HepG2 (cell line): ENCODE measurements around the gene OPRL1. TPM values are rescaled to one million over a fixed set of nuclear protein-coding genes. Genes with fewer than 3 reads are reported as not detected.

ENCODE experiments used
- ATAC-seq: fragments of 200-7000 bp; cut with Tn5 transposase; 3 replicates; pipeline ENCODE4 v1.9.1; 2020; ENCODE audit warnings: mild to moderate bottlenecking, moderate library complexity
- BruUV-seq: library from RNA; stranded (reverse); fragments of 400-500 nt; replicated peaks from 2 replicates; lab custom pipeline; 2021; lab: Mats Ljungman, UMichigan
- CTCF ChIA-PET: fragments of 300-600 bp; formaldehyde crosslinking; extraction: SDS; loops from one replicate; lab custom pipeline; 2021; ENCODE audit warnings: low total read pairs, inconsistent platforms, low intra/inter-chr PET ratio; lab: Yijun Ruan, JAX
- POLR2A ChIA-PET: fragments of 350-600 bp; sonication (Branson Sonifier 250); formaldehyde crosslinking; loops from one replicate; lab custom pipeline; 2020; ENCODE audit warnings: antibody characterized with exemption, inconsistent platforms; lab: Yijun Ruan, JAX
- DNase-seq: peaks from one replicate; pipeline ENCODE4 v3.0.0-alpha.2; 2015; ENCODE audit warnings: low spot score
- FAIRE-seq: peaks from 3 replicates; lab custom pipeline; 2011; peaks lifted over from hg19 to GRCh38; lab: Jason Lieb, UNC
- H2AFZ ChIP-seq: one replicate; pipeline ENCODE4 v1.6.1; 2011; ENCODE audit warnings: low read length, inconsistent platforms
- H3K27ac ChIP-seq: fragments of 300-600 bp; 3 replicates; pipeline ENCODE4 v1.8.0; 2011; ENCODE audit warnings: mixed run types, mild to moderate bottlenecking, mixed read lengths, low read length, inconsistent platforms; ENCODE audit not compliant: insufficient read depth; ENCODE audit errors: extremely low read length
- H3K27me3 ChIP-seq, 2 experiments: fragments of 200-600 bp in 1 of 2; 2 replicates in 1 of 2; 3 replicates in 1 of 2; pipeline versions ENCODE4 v1.6.0 to v1.8.0; 2011; ENCODE audit warnings: low read length in 2 of 2, mild to moderate bottlenecking in 2 of 2, moderate library complexity in 2 of 2, inconsistent platforms in 1 of 2; ENCODE audit not compliant: insufficient read depth in 2 of 2, control insufficient read depth in 1 of 2
- H3K36me3 ChIP-seq, 2 experiments: fragments of 200-600 bp in 1 of 2; replicated peaks in 1 of 2; 2 replicates in 1 of 2; 3 replicates in 1 of 2; pipeline versions ENCODE4 v1.5.1 to v1.8.0; 2011; ENCODE audit warnings: low read length in 2 of 2, inconsistent platforms in 1 of 2; ENCODE audit not compliant: insufficient read depth in 2 of 2, control insufficient read depth in 1 of 2
- H3K4me1 ChIP-seq: 2 replicates; pipeline ENCODE4 v1.5.1; 2012; ENCODE audit warnings: low read length, inconsistent platforms; ENCODE audit not compliant: insufficient read depth
- H3K4me2 ChIP-seq: 2 replicates; pipeline ENCODE4 v1.6.0; 2011; ENCODE audit warnings: low read depth, low read length, inconsistent platforms
- H3K4me3 ChIP-seq, 3 experiments: fragments of 200-600 bp in 1 of 3; sonication (generic), shearing (Covaris generic) in 1 of 3; replicated peaks in 1 of 3; 2 replicates each; pipeline ENCODE4 v1.5.1; 2011 to 2016; ENCODE audit warnings: low read length in 3 of 3, inconsistent platforms in 2 of 3, low read depth in 2 of 3, mild to moderate bottlenecking in 2 of 3, control low read depth in 1 of 3, mixed read lengths in 1 of 3; ENCODE audit not compliant: insufficient read depth in 1 of 3
- H3K79me2 ChIP-seq: one replicate; pipeline ENCODE4 v1.6.1; 2011; ENCODE audit warnings: low read length, inconsistent platforms; ENCODE audit not compliant: insufficient read depth
- H3K9ac ChIP-seq: 2 replicates; pipeline ENCODE4 v1.6.0; 2011; ENCODE audit warnings: mild to moderate bottlenecking, low read depth, low read length, inconsistent platforms; ENCODE audit not compliant: insufficient read depth
- H3K9me3 ChIP-seq: 2 replicates; pipeline ENCODE4 v1.5.1; 2012; ENCODE audit warnings: mild to moderate bottlenecking, low read length
- H4K20me1 ChIP-seq: 2 replicates; pipeline ENCODE4 v1.6.0; 2011; ENCODE audit warnings: inconsistent platforms, mild to moderate bottlenecking, low read length, moderate library complexity; ENCODE audit not compliant: insufficient read depth
- ATRX ChIP-seq: sonication (generic); formaldehyde crosslinking; IDR thresholded peaks from 2 replicates; pipeline ENCODE4 v1.4.0; 2020; ENCODE audit warnings: missing genetic modification reagents, borderline replicate concordance
- FOXA1 ChIP-seq, 2 experiments: fragments of 450-650 bp in 1 of 2; sonication (generic) in 1 of 2; formaldehyde crosslinking in 1 of 2; IDR thresholded peaks; 2 replicates each; pipeline versions ENCODE4 v1.4.0 to v1.6.1; 2016 to 2020; ENCODE audit warnings: missing genetic modification reagents in 1 of 2
- HDAC1 ChIP-seq: sonication (generic); formaldehyde crosslinking; IDR thresholded peaks from 2 replicates; pipeline ENCODE4 v1.5.1; 2020; ENCODE audit warnings: mild to moderate bottlenecking, missing genetic modification reagents
- JUNB ChIP-seq: sonication (generic); formaldehyde crosslinking; IDR thresholded peaks from 2 replicates; pipeline ENCODE4 v1.8.0; 2022; ENCODE audit warnings: missing genetic modification reagents, mild to moderate bottlenecking, borderline replicate concordance
- KDM6A ChIP-seq: IDR thresholded peaks from 2 replicates; pipeline ENCODE4 v1.6.1; 2016; ENCODE audit warnings: low read depth
- MYNN ChIP-seq: sonication (generic); formaldehyde crosslinking; IDR thresholded peaks from 2 replicates; pipeline ENCODE4 v1.4.0; 2020; ENCODE audit warnings: mild to moderate bottlenecking, low read depth, missing genetic modification reagents
- SIX1 ChIP-seq: sonication (generic); formaldehyde crosslinking; IDR thresholded peaks from 2 replicates; pipeline ENCODE4 v1.4.0; 2020; ENCODE audit warnings: missing genetic modification reagents, borderline replicate concordance
- SMC3 ChIP-seq: IDR thresholded peaks from 2 replicates; pipeline ENCODE4 v1.6.1; 2011; ENCODE audit warnings: low read length, improper control_type of control experiment
- SRF ChIP-seq: IDR thresholded peaks from 2 replicates; pipeline ENCODE4 v1.6.1; 2011; ENCODE audit warnings: mild to moderate bottlenecking, low read depth, low read length, moderate library complexity
- WIZ ChIP-seq: sonication (generic); formaldehyde crosslinking; IDR thresholded peaks from 2 replicates; pipeline ENCODE4 v1.5.1; 2020; ENCODE audit warnings: mild to moderate bottlenecking, missing genetic modification reagents
- WGBS: methylation state at CpG from one replicate; pipeline ENCODE4 v1.1.6; 2017; ENCODE audit warnings: low lambda C conversion rate; 5-methylcytosine and 5-hydroxymethylcytosine counted together
- in situ Hi-C: cut with HindIII; loops from 2 replicates; pipeline ENCODE4 v1.10.0; 2017; ENCODE audit warnings: low pct_unique_long_range_greater_than_20kb; ENCODE audit not compliant: extremely low pct_ligation_motif_present
- intact Hi-C: fragments of 100-400 bp; cut with micrococcal nuclease; formaldehyde crosslinking; loops from one replicate; pipeline ENCODE4 v1.10.0; 2022; ENCODE audit not compliant: unreplicated experiment
- polyA plus RNA-seq, 8 experiments: library from polyadenylated mRNA; depleted of rRNA in 3 of 8; stranded (reverse) in 7 of 8; unstranded in 1 of 8; fragments of >200 nt; fragmentation: Illumina TruSeq in 4 of 8; extraction: Trizol in 4 of 8; gene quantifications; 2 replicates each; pipeline versions ENCODE4 v1.2.1 to v1.2.3, GENCODE V29; 2011 to 2016; ENCODE audit warnings: low read depth in 4 of 8, missing spikeins in 1 of 8, mixed read lengths in 1 of 8; ENCODE audit not compliant: insufficient read depth in 1 of 8
- total RNA-seq, 5 experiments: library from RNA; depleted of rRNA; stranded (reverse); fragments of >200 nt; fragmentation: Illumina TruSeq; extraction: Trizol; gene quantifications; 2 replicates each; pipeline ENCODE4 v1.2.3, GENCODE V29; 2016; ENCODE audit warnings: low read depth in 1 of 5
- TF ChIP-seq, protein P1 (sequence below): sonication (generic); formaldehyde crosslinking; IDR thresholded peaks from 2 replicates; pipeline ENCODE4 v1.8.1; 2023; ENCODE audit warnings: mild to moderate bottlenecking, missing genetic modification reagents
- TF ChIP-seq, protein P2 (sequence below): IDR thresholded peaks from 2 replicates; pipeline ENCODE4 v1.6.1; 2016; ENCODE audit warnings: low read depth, missing genetic modification reagents, missing compliant biosample characterization

Gene OPRL1
- total and polyA plus RNA-seq, 2 of the 13 experiments (the other 11 are each of a cell fraction or from before 2014, with no cell fraction given) = 0.35 to 0.71 TPM

DNA sequence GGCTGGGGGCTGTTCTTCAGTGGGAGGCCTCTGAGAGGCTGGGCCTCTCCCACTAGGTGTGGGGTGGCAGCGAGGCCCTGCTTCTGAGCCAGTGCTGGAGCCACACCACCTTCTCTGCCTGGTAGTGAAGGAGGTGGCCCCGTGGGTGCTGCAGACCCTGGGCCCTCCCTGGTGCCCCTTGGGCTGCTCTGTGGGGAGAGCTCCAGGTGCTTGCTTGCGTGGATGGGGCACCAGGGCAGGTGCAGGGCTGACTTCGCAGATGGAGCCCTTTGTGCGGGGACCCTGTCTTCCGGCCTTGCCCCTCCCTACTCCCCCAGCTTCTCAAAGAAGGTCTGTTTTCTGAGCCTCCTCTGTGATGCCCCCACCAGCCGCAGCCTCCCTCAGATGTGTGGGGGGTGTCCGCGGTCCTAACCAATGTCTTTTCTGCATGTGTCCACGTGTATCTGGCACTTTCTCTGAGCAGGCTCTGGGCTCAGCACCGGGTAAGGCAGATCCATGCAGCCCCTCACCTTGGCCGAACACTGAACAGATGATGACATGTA is 67.1 kb downstream of the OPRL1 start:
- BruUV-seq = no TSS peak
- POLR2A ChIA-PET = no interaction called here
- Histone ChIP-seq H2AFZ (no peak overlapping the region), H3K36me3 (no peaks in the 10 kb centered on the region), H3K4me2 (no peak overlapping the region), H3K4me1 (peaks cover 4% of the 10 kb centered on the region; the same call in 1 of the 2 replicates), H3K27me3 (peaks cover 2 to 21% of the 10 kb centered on the region in 2 experiments; a peak in 3 of 5 replicates), H3K9ac (no peak overlapping the region), H3K4me3 (no peak overlapping the region), H4K20me1 (no peaks in the 10 kb centered on the region), H3K79me2 (no peaks in the 10 kb centered on the region), H3K9me3 (peaks cover 26% of the 10 kb centered on the region), H3K27ac (no peak overlapping the region)
- in situ Hi-C loops = no loop called here
- ATAC-seq = no peak
- intact Hi-C loops = no loop called here
- CTCF ChIA-PET = no interaction called here
- 38% methylated on average over 10 of the region's 12 CpGs for WGBS
- no peak for DNase-seq
- FAIRE-seq = no peak
- no peak for TF ChIP-seq SRF
- TF ChIP-seq HDAC1 (CRISPR knock-in tag) = no peak
- TF ChIP-seq, protein P1, sequence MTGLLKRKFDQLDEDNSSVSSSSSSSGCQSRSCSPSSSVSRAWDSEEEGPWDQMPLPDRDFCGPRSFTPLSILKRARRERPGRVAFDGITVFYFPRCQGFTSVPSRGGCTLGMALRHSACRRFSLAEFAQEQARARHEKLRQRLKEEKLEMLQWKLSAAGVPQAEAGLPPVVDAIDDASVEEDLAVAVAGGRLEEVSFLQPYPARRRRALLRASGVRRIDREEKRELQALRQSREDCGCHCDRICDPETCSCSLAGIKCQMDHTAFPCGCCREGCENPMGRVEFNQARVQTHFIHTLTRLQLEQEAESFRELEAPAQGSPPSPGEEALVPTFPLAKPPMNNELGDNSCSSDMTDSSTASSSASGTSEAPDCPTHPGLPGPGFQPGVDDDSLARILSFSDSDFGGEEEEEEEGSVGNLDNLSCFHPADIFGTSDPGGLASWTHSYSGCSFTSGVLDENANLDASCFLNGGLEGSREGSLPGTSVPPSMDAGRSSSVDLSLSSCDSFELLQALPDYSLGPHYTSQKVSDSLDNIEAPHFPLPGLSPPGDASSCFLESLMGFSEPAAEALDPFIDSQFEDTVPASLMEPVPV (CRISPR knock-in tag) = no peak

DNA sequence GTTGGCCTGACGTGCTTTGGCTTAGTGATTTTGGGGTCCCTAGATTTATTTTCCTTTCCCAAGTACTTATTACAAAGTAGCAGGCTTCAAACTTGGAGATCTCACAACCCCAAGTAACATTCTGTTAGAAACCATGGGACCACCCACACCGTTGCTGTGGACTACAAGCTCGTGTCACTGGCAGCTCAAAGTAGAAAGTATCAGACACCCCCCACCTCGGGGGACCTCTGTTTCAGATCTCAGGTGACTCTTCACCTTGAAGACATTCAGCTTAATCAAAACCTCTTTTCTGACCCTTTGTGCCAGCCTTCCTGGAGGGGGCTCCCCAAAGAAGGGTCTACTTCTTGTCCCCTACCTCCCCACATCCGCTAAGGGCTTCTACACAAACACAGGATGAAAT is 68.7 kb downstream of the OPRL1 start:
- DNase-seq (no peak), FAIRE-seq (no peak), ATAC-seq (no peak)
- H2AFZ ChIP-seq = no peak overlapping the region
- intact Hi-C loops (no loop called here), in situ Hi-C loops (no loop called here)
- no peaks in the 10 kb centered on the region for H4K20me1 ChIP-seq
- H3K27me3 ChIP-seq = peaks cover 5 to 23% of the 10 kb centered on the region in 2 experiments; a peak in 4 of 5 replicates
- H3K9me3 ChIP-seq = peaks cover 26% of the 10 kb centered on the region
- no peak overlapping the region for H3K4me2 ChIP-seq
- no peak overlapping the region for H3K27ac ChIP-seq
- POLR2A ChIA-PET = no interaction called here
- no peaks in the 10 kb centered on the region for H3K79me2 ChIP-seq
- BruUV-seq = no TSS peak
- peaks cover 12% of the 10 kb centered on the region; the same call in 1 of the 2 replicates for H3K4me1 ChIP-seq
- CTCF ChIA-PET = no interaction called here
- no peaks in the 10 kb centered on the region for H3K36me3 ChIP-seq
- no peak overlapping the region for H3K4me3 ChIP-seq
- H3K9ac ChIP-seq = no peak overlapping the region
- WGBS = 11% methylated on average over 5 of the region's 5 CpGs
- no peak for TF ChIP-seq WIZ (CRISPR knock-in tag)
- no peak for TF ChIP-seq ATRX
- no peak for TF ChIP-seq KDM6A (CRISPR knock-in tag)
- TF ChIP-seq, protein P2, sequence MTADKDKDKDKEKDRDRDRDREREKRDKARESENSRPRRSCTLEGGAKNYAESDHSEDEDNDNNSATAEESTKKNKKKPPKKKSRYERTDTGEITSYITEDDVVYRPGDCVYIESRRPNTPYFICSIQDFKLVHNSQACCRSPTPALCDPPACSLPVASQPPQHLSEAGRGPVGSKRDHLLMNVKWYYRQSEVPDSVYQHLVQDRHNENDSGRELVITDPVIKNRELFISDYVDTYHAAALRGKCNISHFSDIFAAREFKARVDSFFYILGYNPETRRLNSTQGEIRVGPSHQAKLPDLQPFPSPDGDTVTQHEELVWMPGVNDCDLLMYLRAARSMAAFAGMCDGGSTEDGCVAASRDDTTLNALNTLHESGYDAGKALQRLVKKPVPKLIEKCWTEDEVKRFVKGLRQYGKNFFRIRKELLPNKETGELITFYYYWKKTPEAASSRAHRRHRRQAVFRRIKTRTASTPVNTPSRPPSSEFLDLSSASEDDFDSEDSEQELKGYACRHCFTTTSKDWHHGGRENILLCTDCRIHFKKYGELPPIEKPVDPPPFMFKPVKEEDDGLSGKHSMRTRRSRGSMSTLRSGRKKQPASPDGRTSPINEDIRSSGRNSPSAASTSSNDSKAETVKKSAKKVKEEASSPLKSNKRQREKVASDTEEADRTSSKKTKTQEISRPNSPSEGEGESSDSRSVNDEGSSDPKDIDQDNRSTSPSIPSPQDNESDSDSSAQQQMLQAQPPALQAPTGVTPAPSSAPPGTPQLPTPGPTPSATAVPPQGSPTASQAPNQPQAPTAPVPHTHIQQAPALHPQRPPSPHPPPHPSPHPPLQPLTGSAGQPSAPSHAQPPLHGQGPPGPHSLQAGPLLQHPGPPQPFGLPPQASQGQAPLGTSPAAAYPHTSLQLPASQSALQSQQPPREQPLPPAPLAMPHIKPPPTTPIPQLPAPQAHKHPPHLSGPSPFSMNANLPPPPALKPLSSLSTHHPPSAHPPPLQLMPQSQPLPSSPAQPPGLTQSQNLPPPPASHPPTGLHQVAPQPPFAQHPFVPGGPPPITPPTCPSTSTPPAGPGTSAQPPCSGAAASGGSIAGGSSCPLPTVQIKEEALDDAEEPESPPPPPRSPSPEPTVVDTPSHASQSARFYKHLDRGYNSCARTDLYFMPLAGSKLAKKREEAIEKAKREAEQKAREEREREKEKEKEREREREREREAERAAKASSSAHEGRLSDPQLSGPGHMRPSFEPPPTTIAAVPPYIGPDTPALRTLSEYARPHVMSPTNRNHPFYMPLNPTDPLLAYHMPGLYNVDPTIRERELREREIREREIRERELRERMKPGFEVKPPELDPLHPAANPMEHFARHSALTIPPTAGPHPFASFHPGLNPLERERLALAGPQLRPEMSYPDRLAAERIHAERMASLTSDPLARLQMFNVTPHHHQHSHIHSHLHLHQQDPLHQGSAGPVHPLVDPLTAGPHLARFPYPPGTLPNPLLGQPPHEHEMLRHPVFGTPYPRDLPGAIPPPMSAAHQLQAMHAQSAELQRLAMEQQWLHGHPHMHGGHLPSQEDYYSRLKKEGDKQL (CRISPR knock-in tag) = no peak
- TF ChIP-seq FOXA1 (IDR thresholded peaks at IDR 0.05) = no peak
- TF ChIP-seq FOXA1 (CRISPR knock-in tag; IDR thresholded peaks at IDR 0.05) = no peak
- TF ChIP-seq JUNB (CRISPR knock-in tag) = no peak
- no peak for TF ChIP-seq SIX1
- TF ChIP-seq SMC3 = no peak
- no peak for TF ChIP-seq MYNN (CRISPR knock-in tag)
